ENCODE results near the gene LHPP.

LHPP gene

DNA sequence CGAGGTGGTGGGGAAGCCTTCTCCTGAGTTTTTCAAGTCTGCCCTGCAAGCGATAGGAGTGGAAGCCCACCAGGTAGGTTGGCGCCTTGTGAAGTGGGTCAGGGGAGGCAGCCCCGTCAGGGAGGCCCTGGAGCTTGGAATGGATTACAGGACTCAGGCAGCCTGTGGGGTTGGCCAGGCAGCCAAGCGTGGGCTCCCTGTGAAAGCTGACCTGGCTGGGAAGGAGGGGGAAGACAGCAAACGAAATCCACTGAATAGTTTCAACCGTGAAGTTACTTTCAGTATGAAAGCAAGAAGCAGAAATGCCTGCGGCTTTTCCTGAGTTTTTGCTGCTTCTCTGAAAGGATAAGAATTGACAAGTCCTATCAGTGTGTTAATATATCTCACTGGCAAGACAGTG, 36.4 kb downstream of the LHPP start (continued):
- TF ChIP-seq, protein P1, sequence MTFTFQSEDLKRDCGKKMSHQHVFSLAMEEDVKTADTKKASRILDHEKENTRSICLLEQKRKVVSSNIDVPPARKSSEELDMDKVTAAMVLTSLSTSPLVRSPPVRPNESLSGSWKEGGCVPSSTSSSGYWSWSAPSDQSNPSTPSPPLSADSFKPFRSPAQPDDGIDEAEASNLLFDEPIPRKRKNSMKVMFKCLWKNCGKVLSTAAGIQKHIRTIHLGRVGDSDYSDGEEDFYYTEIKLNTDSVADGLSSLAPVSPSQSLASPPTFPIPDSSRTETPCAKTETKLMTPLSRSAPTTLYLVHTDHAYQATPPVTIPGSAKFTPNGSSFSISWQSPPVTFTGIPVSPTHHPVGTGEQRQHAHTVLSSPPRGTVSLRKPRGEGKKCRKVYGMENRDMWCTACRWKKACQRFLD (tag by site-specific recombination; IDR thresholded peaks at IDR 0.05) = no peak
- TF ChIP-seq, protein P2, sequence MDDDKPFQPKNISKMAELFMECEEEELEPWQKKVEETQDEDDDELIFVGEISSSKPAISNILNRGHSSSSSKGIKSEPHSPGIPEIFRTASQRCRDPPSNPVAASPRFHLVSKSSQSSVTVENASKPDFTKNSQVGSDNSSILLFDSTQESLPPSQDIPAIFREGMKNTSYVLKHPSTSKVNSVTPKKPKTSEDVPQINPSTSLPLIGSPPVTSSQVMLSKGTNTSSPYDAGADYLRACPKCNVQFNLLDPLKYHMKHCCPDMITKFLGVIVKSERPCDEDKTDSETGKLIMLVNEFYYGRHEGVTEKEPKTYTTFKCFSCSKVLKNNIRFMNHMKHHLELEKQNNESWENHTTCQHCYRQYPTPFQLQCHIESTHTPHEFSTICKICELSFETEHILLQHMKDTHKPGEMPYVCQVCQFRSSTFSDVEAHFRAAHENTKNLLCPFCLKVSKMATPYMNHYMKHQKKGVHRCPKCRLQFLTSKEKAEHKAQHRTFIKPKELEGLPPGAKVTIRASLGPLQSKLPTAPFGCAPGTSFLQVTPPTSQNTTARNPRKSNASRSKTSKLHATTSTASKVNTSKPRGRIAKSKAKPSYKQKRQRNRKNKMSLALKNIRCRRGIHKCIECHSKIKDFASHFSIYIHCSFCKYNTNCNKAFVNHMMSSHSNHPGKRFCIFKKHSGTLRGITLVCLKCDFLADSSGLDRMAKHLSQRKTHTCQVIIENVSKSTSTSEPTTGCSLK (tag by site-specific recombination; IDR thresholded peaks at IDR 0.05) = no peak
- TF ChIP-seq MEIS1 (CRISPR knock-in tag; IDR thresholded peaks at IDR 0.05; ENCODE audit: borderline replicate concordance) = no peak

DNA sequence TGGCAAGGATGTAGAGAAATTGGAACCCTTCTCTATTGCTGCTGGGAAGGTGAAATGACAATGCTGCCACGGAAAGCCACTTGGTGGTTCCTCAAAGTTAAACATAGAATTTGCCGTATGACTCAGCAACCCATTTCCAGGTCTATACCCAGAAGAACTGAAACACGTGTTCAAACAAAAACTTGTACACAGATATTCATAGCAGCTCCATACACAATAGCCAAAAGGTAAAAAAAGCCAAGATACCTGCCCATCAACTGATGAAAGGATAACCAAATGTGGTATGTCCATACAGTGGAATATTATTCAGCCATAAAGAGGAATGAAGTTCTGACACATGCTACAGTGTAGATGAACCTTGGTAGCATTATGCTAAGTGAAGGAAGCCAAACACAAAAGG, 39.1 kb downstream of the LHPP start:
- Histone ChIP-seq H3K36me3 (ENCODE audit: control insufficient read depth in 2 of 2, insufficient read depth in 1 of 2, low read length in 2 of 2) (peaks cover 0 to 5% of the 10 kb centered on the region in 2 experiments; a peak in 1 of 3 replicates), H3K9me3 (ENCODE audit: control insufficient read depth, insufficient read depth, low read depth, low read length) (no peaks in the 10 kb centered on the region), H3K27ac (ENCODE audit: extremely low read depth, low read depth, low read length) (no peak overlapping the region), H3K4me3 (ENCODE audit: low read depth, low read length) (no peak overlapping the region), H3K4me1 (ENCODE audit: control insufficient read depth, insufficient read depth, low read length) (no peaks in the 10 kb centered on the region)
- TF ChIP-seq ZNF366 (tag by site-specific recombination; conservative IDR thresholded peaks at IDR 0.05) (no peak), ZNF146 (tag by site-specific recombination; IDR thresholded peaks at IDR 0.05) (peak; percentile 96), FEZF1 (tag by site-specific recombination; IDR thresholded peaks at IDR 0.05) (no peak), ZNF10 (tag by site-specific recombination; IDR thresholded peaks at IDR 0.05) (0 out of 2 replicates have a peak, but pooled peaks have one; percentile 49)
- TF ChIP-seq, protein P3, sequence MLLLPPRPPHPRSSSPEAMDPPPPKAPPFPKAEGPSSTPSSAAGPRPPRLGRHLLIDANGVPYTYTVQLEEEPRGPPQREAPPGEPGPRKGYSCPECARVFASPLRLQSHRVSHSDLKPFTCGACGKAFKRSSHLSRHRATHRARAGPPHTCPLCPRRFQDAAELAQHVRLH (tag by site-specific recombination; IDR thresholded peaks at IDR 0.05) = peak; percentile 65; the same call in 1 of the 2 replicates
- ChIA-PET POLR2A (no interaction called here), CTCF (no interaction called here)

DNA sequence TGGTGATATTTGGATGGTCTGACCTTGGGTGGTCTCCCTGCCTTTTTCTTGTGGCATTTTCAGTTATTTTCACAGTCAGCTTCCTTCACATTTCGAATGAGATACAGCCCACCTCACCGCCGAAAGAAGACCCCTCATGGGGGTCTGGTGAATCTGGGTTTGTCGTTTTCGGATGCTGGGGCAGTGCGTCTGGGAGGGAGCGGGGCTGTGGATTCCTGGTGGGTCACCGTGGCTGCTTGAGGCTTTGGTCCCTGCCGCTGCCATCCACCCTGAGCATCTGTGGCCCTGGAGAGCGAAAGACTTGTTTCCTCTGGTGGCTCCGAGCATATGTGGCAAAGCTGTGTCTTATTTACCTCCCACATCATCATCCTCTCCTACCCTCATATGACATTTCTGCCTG, 43.1 kb downstream of the LHPP start:
- POLR2A ChIA-PET = no interaction called here
- Histone ChIP-seq H3K9me3 (ENCODE audit: control insufficient read depth, insufficient read depth, low read depth, low read length) (no peaks in the 10 kb centered on the region), H3K27ac (ENCODE audit: extremely low read depth, low read depth, low read length) (no peak overlapping the region), H3K4me3 (ENCODE audit: low read depth, low read length) (no peak overlapping the region), H3K36me3 (ENCODE audit: control insufficient read depth in 2 of 2, insufficient read depth in 1 of 2, low read length in 2 of 2) (peaks cover 0 to 5% of the 10 kb centered on the region in 2 experiments; a peak in 1 of 3 replicates), H3K4me1 (ENCODE audit: control insufficient read depth, insufficient read depth, low read length) (no peaks in the 10 kb centered on the region)
- TF ChIP-seq ZFP3 (tag by site-specific recombination; IDR thresholded peaks at IDR 0.05; ENCODE audit: low read depth) (no peak), ZNF670 (tag by site-specific recombination; IDR thresholded peaks at IDR 0.05; ENCODE audit: low read depth) (no peak), TCF7L2 (IDR thresholded peaks at IDR 0.05; ENCODE audit: borderline replicate concordance, low read depth, low read length) (no peak), ZNF214 (tag by site-specific recombination; IDR thresholded peaks at IDR 0.05; ENCODE audit: borderline replicate concordance) (no peak), ZNF23 (tag by site-specific recombination; IDR thresholded peaks at IDR 0.05; ENCODE audit: borderline replicate concordance) (no peak), KLF9 (tag by site-specific recombination; IDR thresholded peaks at IDR 0.05; ENCODE audit: low read depth) (no peak), ZNF48 (tag by site-specific recombination; IDR thresholded peaks at IDR 0.05) (no peak), ZNF341 (tag by site-specific recombination; IDR thresholded peaks at IDR 0.05; ENCODE audit: low read depth) (no peak)
- TF ChIP-seq, protein P4, sequence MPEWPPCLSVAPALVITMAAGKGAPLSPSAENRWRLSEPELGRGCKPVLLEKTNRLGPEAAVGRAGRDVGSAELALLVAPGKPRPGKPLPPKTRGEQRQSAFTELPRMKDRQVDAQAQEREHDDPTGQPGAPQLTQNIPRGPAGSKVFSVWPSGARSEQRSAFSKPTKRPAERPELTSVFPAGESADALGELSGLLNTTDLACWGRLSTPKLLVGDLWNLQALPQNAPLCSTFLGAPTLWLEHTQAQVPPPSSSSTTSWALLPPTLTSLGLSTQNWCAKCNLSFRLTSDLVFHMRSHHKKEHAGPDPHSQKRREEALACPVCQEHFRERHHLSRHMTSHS (tag by site-specific recombination; IDR thresholded peaks at IDR 0.05) = no peak
- CTCF ChIA-PET = no interaction called here
